Large intestine (tissue), 3 donors: Measurements from ENCODE around the gene CPT2. TPM values are rescaled to one million over a fixed set of nuclear protein-coding genes. Genes with fewer than 3 reads are reported as not detected.
A peak's percentile ranks its signal among the peaks of the same experiment; 100 is the strongest.

Source experiments
- DNase-seq, 2 donors: peaks; one replicate each; pipeline versions ENCODE4 v3.0.0 to v3.0.0-alpha.2; 2013
- H3K27ac ChIP-seq: one replicate; pipeline ENCODE4 v1.5.1; 2013; ENCODE audit warnings: low read length
- H3K27me3 ChIP-seq: 2 replicates; pipeline ENCODE4 v1.6.1; 2013; ENCODE audit warnings: low read length; ENCODE audit not compliant: control insufficient read depth, insufficient read depth
- H3K36me3 ChIP-seq: 2 replicates; pipeline ENCODE4 v1.6.1; 2013; ENCODE audit warnings: low read length; ENCODE audit not compliant: control insufficient read depth, insufficient read depth
- H3K4me1 ChIP-seq: one replicate; pipeline ENCODE4 v1.6.1; 2013; ENCODE audit warnings: low read length; ENCODE audit not compliant: control insufficient read depth, insufficient read depth
- H3K4me3 ChIP-seq: one replicate; pipeline ENCODE4 v1.5.1; 2013; ENCODE audit warnings: low read length
- H3K9me3 ChIP-seq: one replicate; pipeline ENCODE4 v1.6.1; 2013; ENCODE audit warnings: mild to moderate bottlenecking, low read depth, low read length, moderate library complexity; ENCODE audit not compliant: control insufficient read depth
- WGBS: methylation state at CpG from one replicate; pipeline ENCODE4 v1.1.5; 2013; ENCODE audit warnings: low lambda C conversion rate; ENCODE audit not compliant: insufficient coverage; 5-methylcytosine and 5-hydroxymethylcytosine counted together
- polyA plus RNA-seq: library from polyadenylated mRNA; unstranded; fragments of 120-200 nt; gene quantifications from one replicate; pipeline ENCODE4 v1.2.1, GENCODE V29; 2013

Gene CPT2
- polyA plus RNA-seq, 1 donor, result 30.4 TPM

DNA sequence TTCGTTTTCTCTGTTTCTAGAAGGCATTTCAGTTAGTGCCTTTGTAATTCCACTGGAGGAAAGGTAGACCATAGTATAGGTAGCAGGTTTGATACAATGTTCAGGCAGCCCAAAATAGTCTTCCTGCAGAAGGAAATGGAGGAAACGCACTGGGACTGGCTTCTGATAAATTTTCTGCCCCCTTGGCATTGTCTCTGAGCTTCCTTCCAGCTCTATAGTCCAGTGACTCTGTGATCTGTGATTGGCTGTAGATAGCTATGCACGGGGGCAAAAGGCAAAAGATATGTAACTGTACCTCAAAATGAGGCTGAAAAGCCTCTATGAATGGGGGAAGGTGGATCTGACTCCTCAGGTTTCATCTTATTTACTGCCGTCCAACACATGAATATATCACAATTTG is 47.5 kb downstream of the CPT2 start:
- DNase-seq, result peak in 1 of 2 donors; percentile 54
- H3K27me3 ChIP-seq, result no peaks in the 10 kb centered on the region
- H3K27ac ChIP-seq, result no peak overlapping the region
- no peaks in the 10 kb centered on the region for H3K36me3 ChIP-seq
- WGBS, result no CpG with 5 or more reads among the region's 4 CpGs
- H3K9me3 ChIP-seq, result no peaks in the 10 kb centered on the region
- H3K4me3 ChIP-seq, result no peak overlapping the region
- peaks cover 6% of the 10 kb centered on the region for H3K4me1 ChIP-seq

DNA sequence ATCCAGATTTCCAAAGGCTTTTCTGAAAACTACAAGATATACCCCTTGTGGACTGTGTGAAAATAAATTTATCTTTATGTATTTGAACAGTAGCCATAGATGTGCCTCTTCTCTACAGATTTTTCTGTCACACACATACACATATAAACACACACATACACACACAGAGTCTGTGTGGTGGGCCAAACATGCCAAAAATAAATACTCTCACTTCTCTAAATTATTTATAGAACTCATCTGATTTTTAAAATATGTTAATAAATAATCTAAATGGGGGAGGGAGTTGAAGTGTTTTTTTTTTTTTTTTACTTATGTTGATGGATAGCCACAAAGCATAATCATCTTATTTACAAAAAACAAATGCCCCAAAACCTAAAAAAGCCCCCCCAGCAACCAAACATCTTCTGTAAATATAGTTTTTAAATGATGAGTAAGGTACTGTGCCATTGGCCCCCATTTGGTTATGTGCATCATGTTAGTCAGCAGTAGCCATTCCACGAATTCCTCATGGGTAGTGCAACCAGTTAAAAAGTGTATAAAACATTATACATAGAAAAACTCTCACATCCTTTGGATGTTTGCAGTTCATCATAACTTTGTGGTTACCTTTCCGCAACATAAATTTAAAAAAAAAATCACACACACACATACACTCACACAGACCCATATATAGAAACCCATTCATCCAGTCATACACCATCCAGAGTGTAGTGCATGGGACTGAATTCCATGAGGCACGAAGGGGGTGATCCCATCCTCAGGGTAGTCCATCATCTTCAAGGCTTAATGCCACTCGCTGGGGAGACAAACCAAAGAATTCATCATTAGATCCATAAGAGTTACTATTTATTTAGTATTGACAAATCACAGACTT is 49.9 kb downstream of the CPT2 start:
- Histone ChIP-seq H3K27me3 (no peaks in the 10 kb centered on the region), H3K9me3 (no peaks in the 10 kb centered on the region), H3K27ac (no peak overlapping the region), H3K4me1 (peaks cover 14% of the 10 kb centered on the region), H3K36me3 (no peaks in the 10 kb centered on the region), H3K4me3 (no peak overlapping the region)
- no CpG with 5 or more reads among the region's 4 CpGs for WGBS
- DNase-seq, result no peak

DNA sequence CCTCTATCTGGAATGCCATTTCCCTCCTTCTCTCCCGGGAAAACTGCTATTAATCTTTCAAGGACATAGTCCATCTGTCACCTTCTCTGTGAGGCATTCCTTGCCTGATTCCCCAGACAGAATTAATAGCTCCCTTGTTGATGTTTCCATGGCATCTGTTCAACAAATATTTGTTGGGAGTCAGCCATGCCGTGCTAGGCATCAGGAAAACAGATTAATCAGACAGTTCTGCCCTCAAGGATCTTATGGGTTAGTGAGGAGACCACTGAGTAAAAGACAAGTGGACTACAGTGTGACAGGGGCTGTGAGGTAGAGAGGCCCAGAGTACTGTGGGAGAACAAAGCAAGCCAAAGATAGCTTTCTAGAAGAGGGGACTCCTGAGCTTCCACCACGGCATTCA is 53.1 kb downstream of the CPT2 start:
- H3K4me1 ChIP-seq, result peaks cover 21% of the 10 kb centered on the region
- H3K4me3 ChIP-seq, result no peak overlapping the region
- H3K27ac ChIP-seq, result no peak overlapping the region
- H3K27me3 ChIP-seq, result no peaks in the 10 kb centered on the region
- no peaks in the 10 kb centered on the region for H3K36me3 ChIP-seq
- no peaks in the 10 kb centered on the region for H3K9me3 ChIP-seq
- peak; percentile 54 to 78 for DNase-seq
- 0% methylated on average over 1 of the region's 3 CpGs for WGBS

DNA sequence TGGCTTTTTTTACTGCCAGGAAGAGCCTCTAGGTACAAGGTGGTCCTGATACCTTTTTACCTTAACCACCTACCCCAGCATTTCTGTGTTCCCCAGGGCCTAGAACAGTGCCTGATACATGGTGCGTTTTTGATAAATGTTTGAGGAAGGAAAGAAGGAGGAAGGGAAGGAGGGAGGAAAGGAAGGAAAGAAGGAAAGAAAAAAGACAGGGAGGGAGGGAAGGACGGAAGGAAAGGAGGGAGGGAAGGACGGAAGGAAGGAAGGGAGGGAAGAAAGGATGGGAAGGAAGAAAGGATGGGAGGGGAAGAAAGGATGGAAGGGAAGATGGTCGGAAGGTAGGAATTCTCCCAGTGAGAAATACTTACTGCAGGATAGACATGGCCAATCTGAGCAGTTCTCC is 53.7 kb downstream of the CPT2 start:
- Histone ChIP-seq H3K9me3 (no peaks in the 10 kb centered on the region), H3K27me3 (no peaks in the 10 kb centered on the region), H3K27ac (no peak overlapping the region), H3K4me1 (peaks cover 21% of the 10 kb centered on the region), H3K36me3 (no peaks in the 10 kb centered on the region), H3K4me3 (no peak overlapping the region)
- 100% methylated on average over 4 of the region's 4 CpGs for WGBS
- DNase-seq, result no peak

DNA sequence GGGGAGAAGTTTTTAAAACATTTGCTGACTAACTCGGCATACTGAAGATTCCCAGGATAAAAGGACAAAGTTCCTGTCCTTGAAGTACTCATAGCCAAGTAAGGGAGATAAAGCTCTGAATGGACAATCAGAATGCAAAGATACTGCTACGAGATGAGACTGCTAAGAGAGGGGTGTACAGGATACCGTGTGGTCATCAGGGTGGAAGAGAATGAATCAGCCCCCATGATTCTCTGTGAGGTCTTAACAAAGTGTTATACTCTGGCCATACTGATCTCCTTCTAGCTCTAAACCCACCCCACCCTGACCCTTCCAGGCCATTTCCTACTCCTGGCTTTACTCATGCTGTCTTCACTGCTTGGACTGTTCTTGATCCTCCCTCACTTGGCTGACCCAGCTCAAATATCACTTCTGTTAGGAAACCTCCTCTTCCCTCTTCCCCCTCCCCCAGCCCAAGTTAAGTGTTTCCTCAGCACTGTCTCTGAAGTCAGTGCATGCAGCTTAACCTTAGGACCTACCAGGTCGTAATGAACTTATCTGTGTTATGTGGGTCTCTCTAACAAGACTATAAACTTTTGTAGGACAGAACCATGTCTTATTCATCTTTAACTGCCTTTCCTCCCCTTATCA is 57.5 kb downstream of the CPT2 start:
- H3K9me3 ChIP-seq, result no peaks in the 10 kb centered on the region
- DNase-seq, result peak in 1 of 2 donors; percentile 46
- no peaks in the 10 kb centered on the region for H3K36me3 ChIP-seq
- H3K4me1 ChIP-seq, result peaks cover 24% of the 10 kb centered on the region
- WGBS, result no CpG with 5 or more reads among the region's 4 CpGs
- H3K4me3 ChIP-seq, result no peak overlapping the region
- no peaks in the 10 kb centered on the region for H3K27me3 ChIP-seq
- peak overlapping the region; percentile 60 for H3K27ac ChIP-seq

DNA sequence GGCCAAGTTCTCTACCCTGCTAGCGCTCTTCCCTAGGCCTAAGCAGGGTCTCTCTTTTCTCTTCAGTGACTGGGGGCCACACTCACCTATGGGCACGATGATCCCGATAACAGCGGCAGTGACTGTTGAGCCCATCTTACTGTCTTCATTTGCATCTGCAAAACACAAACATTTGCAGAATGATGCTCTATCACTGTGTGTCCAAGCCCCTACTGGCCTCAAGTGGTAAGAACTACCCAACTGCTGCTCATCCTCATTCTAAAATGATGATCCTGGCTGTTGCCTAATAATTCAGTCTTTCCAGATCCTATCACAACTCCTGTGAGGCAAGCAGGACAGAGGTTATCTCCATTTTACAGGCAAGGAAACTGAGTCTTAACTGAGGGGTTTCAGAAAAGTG is 58.4 kb downstream of the CPT2 start:
- H3K27me3 ChIP-seq, result no peaks in the 10 kb centered on the region
- H3K36me3 ChIP-seq, result no peaks in the 10 kb centered on the region
- H3K4me3 ChIP-seq, result no peak overlapping the region
- DNase-seq, result no peak
- H3K4me1 ChIP-seq, result peaks cover 16% of the 10 kb centered on the region
- H3K27ac ChIP-seq, result no peak overlapping the region
- no CpG with 5 or more reads among the region's 4 CpGs for WGBS
- no peaks in the 10 kb centered on the region for H3K9me3 ChIP-seq

DNA sequence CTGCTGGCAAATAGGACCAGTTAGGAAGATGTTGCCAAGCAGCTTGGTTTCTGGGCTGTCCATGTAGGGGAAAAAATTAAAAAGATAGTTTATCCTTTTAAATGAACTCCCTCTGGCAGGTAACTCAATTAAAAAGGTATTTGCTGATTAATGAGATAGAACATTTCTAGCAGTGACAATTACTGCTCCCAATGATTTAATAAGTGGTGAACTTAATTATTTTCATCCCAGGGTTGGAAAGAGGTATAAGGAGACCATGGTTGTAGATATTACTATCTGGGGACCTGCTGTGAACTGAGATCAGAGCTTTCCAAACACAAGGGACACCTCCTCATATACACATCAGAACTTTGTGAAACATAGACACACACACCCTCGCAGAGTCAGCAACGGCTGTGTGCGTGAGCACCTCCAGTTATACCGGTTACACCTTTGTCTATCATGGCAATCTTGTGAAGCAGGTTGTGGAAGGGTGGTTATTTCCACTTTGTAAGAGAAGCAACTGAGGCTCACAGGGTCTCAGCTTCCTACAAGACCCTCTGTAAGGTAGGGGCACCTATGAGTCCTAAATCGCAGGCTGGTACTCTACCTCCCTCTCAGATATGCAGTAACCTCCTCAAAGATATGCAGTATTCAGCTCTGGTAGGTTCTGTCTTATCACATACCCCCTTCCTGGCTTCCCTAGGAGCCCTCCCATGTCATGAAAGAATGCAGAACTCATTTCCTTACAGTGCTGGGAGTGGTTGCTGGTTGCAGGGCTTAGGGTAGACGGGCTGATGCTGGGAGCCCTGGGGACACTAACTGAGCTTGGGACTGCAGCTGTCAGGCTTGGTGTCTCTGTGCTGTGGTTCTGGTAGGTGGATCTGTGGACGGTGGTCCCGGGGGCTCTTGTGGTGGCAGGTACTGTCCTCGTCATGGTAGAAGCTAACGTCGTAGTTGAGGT is 60.2 kb downstream of the CPT2 start:
- H3K27ac ChIP-seq, result peak overlapping the region; percentile 13

DNA sequence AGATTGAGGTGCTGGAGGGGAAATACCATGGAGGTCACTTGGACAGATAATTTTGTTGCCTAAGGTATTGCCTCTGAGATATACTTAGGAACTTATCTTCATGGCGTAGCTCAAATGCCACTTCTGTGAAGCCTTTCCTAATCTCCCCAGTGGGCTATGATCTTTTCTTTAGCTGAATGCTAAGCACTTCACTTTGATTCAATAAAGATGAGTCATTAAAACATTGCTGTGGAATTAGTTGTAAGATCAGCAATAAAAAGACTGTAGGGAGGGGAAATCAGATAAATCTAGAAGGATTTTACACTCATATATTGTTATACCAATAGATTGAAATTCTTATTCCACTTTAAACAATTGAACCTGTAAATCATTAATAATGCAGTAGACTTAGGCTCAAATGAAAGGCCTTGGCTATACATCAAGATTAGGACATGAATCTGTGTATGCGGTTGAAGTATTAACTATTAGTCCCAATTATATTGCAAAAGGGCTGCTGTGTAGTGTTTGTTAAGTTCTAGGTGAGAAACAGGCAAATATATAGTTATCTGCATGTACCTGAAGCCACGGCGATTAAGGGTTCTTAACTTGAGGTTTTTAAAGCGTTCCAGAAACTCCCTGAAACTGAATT is 60.9 kb downstream of the CPT2 start:
- H3K4me1 ChIP-seq, result peaks cover 16% of the 10 kb centered on the region
- peak in 1 of 2 donors; percentile 35 for DNase-seq
- peak overlapping the region; percentile 13 for H3K27ac ChIP-seq
- no peaks in the 10 kb centered on the region for H3K27me3 ChIP-seq
- H3K36me3 ChIP-seq, result no peaks in the 10 kb centered on the region
- no peaks in the 10 kb centered on the region for H3K9me3 ChIP-seq
- WGBS, result 49% methylated on average over 2 of the region's 5 CpGs
- no peak overlapping the region for H3K4me3 ChIP-seq

More for the DNA sequence above, 60.2 kb downstream of the CPT2 start:
- Histone ChIP-seq H3K4me3 (no peak overlapping the region), H3K27me3 (no peaks in the 10 kb centered on the region), H3K4me1 (peaks cover 16% of the 10 kb centered on the region), H3K36me3 (no peaks in the 10 kb centered on the region), H3K9me3 (no peaks in the 10 kb centered on the region)
- WGBS, result no CpG with 5 or more reads among the region's 11 CpGs
- DNase-seq, result peak in 1 of 2 donors; percentile 23

DNA sequence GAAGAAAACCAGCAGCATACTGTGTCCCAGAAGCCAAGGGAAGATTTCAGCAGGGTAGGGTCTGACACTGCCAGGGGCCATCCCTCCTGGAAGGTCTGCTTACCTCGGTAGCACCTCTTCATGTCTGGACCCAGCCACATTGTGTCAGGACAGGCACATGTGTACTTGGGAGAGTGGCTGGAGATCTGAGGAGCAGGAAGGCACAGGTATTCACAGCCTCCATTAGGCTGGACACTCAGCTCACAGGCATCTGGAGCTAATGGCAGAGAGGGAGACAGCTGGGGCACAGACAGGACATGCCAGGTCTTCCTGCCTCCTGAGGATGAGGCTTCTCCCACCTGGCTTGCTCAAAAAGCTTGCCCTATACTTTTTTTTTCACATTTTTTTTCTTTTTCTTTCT is 61.6 kb downstream of the CPT2 start:
- H3K9me3 ChIP-seq, result no peaks in the 10 kb centered on the region
- WGBS, result no CpG with 5 or more reads among the region's 1 CpG
- peaks cover 16% of the 10 kb centered on the region for H3K4me1 ChIP-seq
- DNase-seq, result peak in 1 of 2 donors; percentile 32
- H3K36me3 ChIP-seq, result no peaks in the 10 kb centered on the region
- no peak overlapping the region for H3K27ac ChIP-seq
- no peak overlapping the region for H3K4me3 ChIP-seq
- no peaks in the 10 kb centered on the region for H3K27me3 ChIP-seq

DNA sequence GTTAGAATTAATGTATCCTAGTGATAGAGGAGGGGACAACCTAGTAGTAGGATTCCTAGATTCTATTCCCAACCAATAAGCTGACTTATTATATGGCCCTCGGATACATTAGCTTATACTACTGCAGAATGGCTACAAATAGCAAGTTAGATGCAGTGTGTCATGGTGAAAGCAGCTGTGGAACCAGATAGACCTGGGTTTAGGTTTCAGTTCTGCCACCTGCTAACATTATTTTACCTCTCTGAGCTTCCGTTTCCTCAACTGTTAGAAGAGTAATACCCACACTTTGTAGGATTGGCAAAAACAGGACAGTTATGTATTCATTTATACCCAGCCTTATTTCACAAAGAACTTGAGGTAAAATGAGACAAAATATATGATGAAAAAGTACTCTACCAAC is 63.3 kb downstream of the CPT2 start:
- DNase-seq, result no peak
- H3K4me3 ChIP-seq, result no peak overlapping the region
- H3K4me1 ChIP-seq, result peaks cover 6% of the 10 kb centered on the region
- WGBS, result no CpG with 5 or more reads among the region's 2 CpGs
- no peaks in the 10 kb centered on the region for H3K27me3 ChIP-seq
- no peaks in the 10 kb centered on the region for H3K9me3 ChIP-seq
- H3K36me3 ChIP-seq, result no peaks in the 10 kb centered on the region
- no peak overlapping the region for H3K27ac ChIP-seq
